Measurements from ENCODE around the gene KRTAP21-1.
"Not testable (repeated sequence)": the region's sequence is repeated elsewhere in the genome, so short reads cannot be mapped to it uniquely, and the experiment has no call there.

The KRTAP21-1 gene

DNA sequence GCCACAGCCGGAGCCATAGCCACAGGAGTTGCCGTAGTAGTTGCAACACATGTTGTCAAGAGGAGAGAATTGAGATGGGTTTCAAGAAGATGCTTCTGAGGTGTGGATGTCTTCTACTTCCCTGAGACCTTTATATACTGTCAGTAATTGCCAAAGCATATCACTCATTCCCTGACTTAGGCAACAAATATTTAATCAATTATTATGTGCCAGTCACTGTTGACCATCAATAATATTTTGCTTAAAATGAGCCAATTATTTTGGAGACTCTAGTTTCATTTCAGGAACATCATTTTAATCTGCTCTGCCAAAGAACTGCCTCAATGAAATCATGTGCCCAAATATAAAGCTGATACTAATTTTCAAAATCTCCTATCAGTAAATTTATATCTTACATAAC, at the start of gene KRTAP21-1:
Gene KRTAP21-1 (minus strand): TSS at position 101 of the 400 bp plus-strand sequence. CDS start 50 bp downstream, at position 51.
- not testable (repeated sequence) for TF ChIP-seq GATA3, GATA2 (IDR thresholded peaks at IDR 0.05; ENCODE audit: low read depth, low read length)

DNA sequence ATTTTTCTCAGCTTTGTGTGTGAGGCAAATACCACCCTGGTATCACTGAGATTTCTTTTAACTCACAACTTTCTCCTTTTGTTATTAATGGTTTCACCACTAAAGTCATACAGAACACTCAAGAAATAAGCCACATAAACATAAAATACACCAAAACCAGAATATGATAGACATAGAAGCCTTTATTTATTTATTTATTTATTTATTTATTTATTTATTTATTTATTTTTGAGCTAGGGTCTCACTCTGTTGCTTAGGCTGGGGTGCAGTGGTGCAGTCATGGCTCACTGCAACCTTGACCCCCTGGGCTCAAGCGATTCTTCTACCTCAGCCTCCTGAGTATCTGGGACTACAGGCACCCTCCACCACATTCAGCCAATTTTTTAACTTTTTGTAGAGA, 45.4 kb upstream of the KRTAP21-1 start:
- TF ChIP-seq GATA2 (IDR thresholded peaks at IDR 0.05; ENCODE audit: low read depth, low read length) (no peak), GATA3 (IDR thresholded peaks at IDR 0.05; ENCODE audit: low read depth, low read length) (no peak)

DNA sequence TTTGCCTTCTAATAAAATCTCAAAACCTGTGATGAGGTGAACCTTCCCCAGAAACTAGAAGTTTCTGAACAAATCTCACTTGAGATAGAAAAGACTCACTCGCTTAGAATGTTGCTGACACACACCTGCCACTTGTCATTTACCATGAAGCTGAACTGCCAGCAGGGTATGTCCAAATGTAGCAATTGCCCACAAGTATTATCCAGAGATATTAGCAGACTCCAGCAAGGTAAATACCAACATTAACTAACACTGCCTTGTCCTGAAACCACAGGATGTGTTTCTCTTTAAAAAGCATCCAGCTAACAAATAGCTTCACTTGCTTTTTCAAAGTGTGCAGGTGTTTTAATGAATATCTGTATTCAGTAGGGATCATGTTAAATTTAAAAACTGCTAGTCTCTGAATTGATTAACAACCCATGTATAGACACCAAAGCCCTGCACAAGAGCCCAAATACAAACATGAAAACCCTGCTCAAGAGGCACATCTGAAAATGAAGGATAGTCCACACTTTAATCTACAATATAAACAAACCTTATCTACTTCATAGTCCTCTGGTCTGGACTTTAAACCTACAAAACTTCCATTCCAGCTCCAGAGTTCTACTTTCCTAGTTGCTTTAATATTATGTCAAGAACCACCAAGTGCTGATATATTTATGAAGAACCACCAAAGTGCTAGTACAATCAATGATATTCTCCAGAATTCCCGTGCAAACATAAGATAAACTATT, 38.5 kb upstream of the KRTAP21-1 start:
- TF ChIP-seq GATA2 (IDR thresholded peaks at IDR 0.05; ENCODE audit: low read depth, low read length) (no peak), GATA3 (IDR thresholded peaks at IDR 0.05; ENCODE audit: low read depth, low read length) (no peak)

DNA sequence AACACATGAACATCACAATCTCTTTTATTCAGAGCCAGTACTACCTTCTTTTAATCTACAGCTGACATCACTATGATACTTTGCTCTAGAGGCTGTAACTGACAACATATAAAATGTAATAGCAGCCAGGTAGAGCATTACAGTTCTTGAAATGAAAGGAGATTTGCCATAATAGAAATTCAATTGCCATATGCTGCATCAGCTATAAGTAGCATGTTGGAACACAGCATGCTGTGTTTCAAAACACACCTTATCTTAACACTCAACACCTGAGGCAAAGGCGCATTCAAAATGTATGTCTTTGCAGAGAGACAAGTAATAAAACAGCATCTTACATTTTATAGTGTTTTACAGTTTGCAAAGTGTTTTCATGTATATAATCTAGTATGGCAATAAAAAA, 24.0 kb upstream of the KRTAP21-1 start:
- no peak for TF ChIP-seq GATA2 (IDR thresholded peaks at IDR 0.05; ENCODE audit: low read depth, low read length)

DNA sequence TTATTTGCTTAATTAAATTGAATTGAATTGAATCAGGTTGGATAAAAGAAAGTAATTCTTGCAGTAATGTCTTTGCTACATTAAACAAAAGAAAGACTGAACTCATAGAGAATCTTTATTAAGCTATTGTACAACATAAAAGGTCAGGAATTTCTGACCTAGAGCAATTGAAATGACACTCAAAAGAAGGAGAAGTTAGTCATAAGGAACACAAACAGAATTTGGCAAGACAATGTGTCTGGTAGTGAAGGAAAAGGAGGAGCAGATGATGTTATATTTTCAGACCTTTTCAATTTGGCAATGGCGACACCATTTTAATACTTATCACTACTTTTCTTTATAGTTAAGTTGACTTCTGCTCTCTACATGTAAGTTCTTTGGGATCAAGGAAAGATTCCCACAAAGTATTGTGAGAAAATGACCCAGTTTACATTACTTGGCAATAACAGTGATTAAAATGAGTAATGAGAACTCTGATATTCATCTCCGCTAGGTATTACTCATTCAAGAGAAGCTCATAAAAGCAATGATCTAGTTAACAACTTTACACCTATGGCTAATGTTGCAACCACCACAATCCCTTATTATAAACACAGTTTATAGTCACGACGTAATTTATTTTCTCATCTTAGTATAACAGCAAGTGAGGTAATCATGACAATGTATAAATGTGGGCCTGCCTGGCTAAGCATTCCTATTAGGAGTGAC, 14.7 kb upstream of the KRTAP21-1 start:
- TF ChIP-seq GATA3 (IDR thresholded peaks at IDR 0.05; ENCODE audit: low read depth, low read length) (no peak), GATA2 (IDR thresholded peaks at IDR 0.05; ENCODE audit: low read depth, low read length) (no peak)

DNA sequence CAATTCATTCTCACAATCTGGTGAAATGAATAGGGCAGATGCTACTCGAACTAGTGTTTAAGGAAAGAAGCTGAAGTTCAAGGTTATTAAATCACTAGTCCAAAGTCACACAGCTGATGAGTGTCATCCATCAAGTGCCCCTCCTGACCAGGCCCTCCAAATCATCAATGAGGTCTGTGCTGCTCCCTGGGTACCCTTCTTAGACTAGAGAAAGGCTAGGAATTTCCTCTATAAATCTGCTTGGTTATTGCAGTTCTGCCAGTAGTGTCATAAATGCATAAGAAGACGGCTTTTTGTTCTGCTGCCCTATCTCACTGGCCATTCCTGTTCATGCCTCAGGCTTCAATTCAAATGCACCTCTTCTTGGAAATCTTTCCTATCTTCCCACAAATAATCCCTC, 5.5 kb upstream of the KRTAP21-1 start:
- TF ChIP-seq GATA2 (IDR thresholded peaks at IDR 0.05; ENCODE audit: low read depth, low read length) (no peak), GATA3 (IDR thresholded peaks at IDR 0.05; ENCODE audit: low read depth, low read length) (no peak)

DNA sequence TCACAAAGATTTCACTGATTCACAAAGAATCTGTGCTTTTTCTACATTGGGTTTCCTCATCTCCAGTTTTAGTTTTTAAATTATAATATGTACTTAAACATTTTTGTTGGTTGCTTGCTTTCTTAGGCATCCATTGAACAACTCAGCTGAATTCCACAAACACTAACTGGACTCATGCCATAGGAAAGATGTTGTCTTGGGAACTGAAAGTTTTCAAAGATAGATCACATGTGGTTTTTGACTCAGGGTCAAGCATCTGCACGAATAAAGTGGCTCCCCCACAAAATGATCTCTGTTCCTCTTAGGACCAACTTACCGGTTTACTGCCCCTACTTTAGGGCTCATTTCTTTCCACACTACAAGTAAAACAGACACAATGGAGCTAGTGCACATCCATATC, 3.1 kb upstream of the KRTAP21-1 start:
- no peak for TF ChIP-seq GATA2 (IDR thresholded peaks at IDR 0.05; ENCODE audit: low read depth, low read length)

DNA sequence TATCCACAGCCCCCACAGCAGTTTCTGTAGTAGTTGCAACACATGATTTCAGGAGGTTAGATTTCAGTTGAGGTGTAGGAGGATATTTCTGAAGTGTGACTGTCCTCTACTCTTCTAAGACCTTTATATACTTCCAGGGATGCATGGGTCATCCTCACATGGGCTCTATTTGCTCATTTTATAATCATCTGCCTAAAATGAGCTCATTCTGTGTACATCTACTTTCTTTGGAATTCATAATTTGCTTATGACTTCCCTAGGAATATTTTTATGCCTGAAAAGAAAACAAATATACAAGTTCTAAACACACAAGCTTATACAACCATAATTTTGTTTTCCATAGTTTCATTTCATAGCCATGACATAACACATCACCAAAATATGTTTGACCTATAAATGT, 8.1 kb downstream of the KRTAP21-1 start, which contains the start of gene KRTAP21-2:
Gene KRTAP21-2 (minus strand): TSS at position 101 of the 400 bp plus-strand sequence. CDS start 57 bp downstream, at position 44.
- TF ChIP-seq GATA2 (IDR thresholded peaks at IDR 0.05; ENCODE audit: low read depth, low read length) (no peak), GATA3 (IDR thresholded peaks at IDR 0.05; ENCODE audit: low read depth, low read length) (no peak)

DNA sequence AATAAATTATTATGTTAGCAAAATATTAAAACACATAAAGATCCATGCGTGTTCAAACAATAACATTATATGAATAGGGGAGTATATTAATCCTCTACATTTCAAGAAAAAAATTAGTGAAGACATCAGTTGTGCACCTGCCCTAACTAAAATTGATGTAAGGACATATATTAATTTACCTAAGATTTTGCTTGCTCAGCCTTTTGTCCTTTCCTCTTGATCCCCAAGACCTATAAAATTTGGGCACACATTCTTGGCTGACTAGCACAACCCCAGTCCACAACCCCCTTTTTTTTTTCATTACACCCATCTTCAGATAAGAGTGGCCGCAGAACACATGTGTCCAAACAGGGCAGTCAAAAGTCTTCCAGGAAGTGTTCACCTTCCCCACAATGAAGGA, 14.8 kb downstream of the KRTAP21-1 start:
- TF ChIP-seq GATA3 (IDR thresholded peaks at IDR 0.05; ENCODE audit: low read depth, low read length) (no peak), GATA2 (IDR thresholded peaks at IDR 0.05; ENCODE audit: low read depth, low read length) (no peak)

DNA sequence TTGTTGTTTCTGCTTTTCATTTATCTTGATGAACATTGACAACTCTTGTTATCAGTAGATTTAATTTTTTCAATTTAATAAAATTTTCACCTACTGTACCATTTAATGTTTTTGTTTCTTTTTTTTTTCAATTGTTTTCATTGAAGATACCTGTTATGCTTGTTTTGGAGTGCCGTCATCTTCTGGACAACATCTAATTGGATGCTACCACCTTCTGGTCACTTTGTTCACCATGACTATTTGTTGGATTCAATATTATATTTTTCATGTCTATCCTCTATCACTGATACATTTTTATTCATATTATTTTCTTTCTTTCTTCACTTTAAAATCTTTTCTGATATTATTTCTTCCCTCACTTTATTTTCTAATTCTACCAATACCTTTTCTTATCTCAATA, 22.2 kb downstream of the KRTAP21-1 start:
- TF ChIP-seq GATA2 (IDR thresholded peaks at IDR 0.05; ENCODE audit: low read depth, low read length) (no peak), GATA3 (IDR thresholded peaks at IDR 0.05; ENCODE audit: low read depth, low read length) (no peak)

DNA sequence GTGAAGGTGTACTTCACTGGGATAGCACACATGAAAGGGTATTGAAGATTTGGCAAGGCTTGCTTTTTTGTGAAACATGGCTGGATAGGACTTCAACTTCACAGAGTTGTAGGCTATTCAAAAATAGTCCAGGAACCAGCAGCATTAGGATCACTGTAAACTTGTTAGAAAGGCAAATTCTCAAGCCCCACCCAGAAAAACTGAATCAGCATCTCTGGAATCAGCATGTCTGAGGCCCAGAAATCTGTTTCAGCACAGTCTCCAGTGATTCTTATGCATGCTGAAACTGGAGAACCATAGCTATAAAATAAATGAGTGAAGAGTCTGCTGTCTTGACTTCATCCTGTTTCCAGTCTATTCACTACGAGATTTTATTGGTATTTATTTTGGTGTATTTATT, 28.5 kb downstream of the KRTAP21-1 start:
- no peak for TF ChIP-seq GATA3 (IDR thresholded peaks at IDR 0.05; ENCODE audit: low read depth, low read length)
- no peak for TF ChIP-seq GATA2 (IDR thresholded peaks at IDR 0.05; ENCODE audit: low read depth, low read length)

DNA sequence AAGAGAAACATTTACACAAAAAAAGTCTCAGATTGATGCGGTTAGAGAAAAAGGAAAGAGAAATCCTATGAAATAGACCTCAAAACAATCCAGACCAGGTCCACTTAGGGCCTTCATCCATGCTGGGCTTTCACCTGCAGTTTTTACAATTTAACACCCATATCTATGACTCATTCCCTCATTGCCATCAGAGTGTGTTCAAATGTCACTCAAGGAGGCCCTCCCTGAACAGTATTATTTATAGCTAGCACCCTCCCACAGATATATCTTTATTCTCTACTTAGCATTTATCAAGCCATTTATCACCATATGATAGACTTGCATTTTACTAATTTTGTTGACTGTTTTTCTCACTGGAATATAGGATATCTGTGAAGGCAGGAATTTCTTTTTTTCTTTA, 35.8 kb downstream of the KRTAP21-1 start:
- TF ChIP-seq GATA3 (IDR thresholded peaks at IDR 0.05; ENCODE audit: low read depth, low read length): no peak
- TF ChIP-seq GATA2 (IDR thresholded peaks at IDR 0.05; ENCODE audit: low read depth, low read length): no peak

DNA sequence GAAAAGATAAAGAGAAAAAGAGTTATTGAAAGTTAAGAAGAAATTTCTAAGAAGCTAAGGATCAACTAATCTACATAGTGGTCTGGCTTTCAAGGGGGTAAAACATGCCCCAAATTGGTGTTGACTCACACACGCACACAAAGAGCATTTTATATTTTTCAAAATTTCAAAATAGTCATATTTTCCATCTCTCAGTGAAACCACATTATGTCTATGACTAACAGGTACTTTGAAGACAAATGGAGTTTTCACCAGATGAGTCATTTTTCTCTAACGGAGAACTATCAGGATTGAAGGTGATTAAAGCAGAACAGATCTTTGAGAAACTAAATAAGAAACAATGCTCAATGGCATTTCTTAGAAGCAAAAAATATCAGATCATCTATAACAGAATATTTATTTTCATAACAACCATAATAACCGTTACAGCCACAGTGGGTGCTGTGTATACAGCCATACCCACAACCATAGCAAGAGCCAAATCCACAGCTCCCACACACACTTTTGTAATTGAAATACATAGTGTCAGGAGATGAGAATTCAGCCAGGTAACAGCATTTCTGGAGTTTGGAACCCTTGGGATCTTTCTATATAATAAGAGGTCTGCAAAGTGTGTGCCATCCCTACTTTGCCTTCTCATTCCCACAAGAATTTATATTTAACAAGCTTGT, 36.9 kb downstream of the KRTAP21-1 start, which contains the start of gene KRTAP21-3:
Gene KRTAP21-3 (minus strand): TSS at position 539 of the 671 bp plus-strand sequence. CDS start 18 bp downstream, at position 521.
- no peak for TF ChIP-seq GATA3 (IDR thresholded peaks at IDR 0.05; ENCODE audit: low read depth, low read length)
- no peak for TF ChIP-seq GATA2 (IDR thresholded peaks at IDR 0.05; ENCODE audit: low read depth, low read length)

DNA sequence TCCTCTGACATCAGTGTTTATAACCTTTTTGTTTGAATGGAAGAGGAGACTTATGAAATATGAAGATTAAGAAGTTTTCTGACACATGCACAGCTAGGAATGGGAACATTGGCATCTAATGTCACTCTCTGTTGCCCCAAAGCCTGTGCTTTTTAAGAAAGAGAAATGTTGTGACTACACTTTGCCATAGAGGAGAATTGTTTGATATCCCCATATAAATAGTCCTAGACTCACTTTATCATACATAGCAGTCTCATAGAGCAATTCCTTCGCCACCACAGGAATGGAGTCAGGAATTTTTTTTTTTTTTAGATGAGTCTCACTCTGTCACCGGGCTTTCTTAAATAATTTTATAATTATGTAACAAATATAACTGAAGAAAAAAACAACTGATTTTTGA, 38.1 kb downstream of the KRTAP21-1 start:
- TF ChIP-seq GATA2 (IDR thresholded peaks at IDR 0.05; ENCODE audit: low read depth, low read length) (no peak), GATA3 (IDR thresholded peaks at IDR 0.05; ENCODE audit: low read depth, low read length) (no peak)

Measured in SH-SY5Y (cell line).